WI38 (cell line): ENCODE data around the gene CCDC102B.

Experiments used
- H3K4me3 ChIP-seq: 2 replicates; pipeline ENCODE4 v1.5.1; 2011; ENCODE audit warnings: low read depth, mild to moderate bottlenecking, control low read depth, low read length
- TF ChIP-seq, protein P1 (sequence below): IDR thresholded peaks from 2 replicates; pipeline ENCODE4 v1.5.1; 2012; ENCODE audit warnings: low read depth, mild to moderate bottlenecking, control low read depth, low read length

CCDC102B gene

DNA sequence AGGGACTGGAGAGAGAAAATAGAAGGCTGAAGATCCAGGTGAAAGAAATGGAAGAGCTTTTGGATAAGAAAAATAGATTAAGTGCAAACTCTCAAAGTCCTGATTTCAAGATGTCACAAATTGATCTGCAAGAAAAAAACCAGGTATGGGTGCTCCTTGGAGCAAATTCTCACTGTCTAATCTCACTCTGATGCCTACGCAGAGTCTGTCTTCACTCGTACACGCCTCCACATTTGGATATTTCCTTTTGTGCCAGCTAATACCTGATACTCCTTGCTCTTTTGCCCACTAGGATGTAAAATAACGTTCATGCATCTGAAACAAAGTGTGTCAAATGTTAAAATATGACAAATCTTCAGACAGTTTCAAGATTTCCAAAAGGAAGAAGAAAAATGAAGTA lies 99.4 kb downstream of the CCDC102B start:
- H3K4me3 ChIP-seq: no peak overlapping the region
- TF ChIP-seq, protein P1, sequence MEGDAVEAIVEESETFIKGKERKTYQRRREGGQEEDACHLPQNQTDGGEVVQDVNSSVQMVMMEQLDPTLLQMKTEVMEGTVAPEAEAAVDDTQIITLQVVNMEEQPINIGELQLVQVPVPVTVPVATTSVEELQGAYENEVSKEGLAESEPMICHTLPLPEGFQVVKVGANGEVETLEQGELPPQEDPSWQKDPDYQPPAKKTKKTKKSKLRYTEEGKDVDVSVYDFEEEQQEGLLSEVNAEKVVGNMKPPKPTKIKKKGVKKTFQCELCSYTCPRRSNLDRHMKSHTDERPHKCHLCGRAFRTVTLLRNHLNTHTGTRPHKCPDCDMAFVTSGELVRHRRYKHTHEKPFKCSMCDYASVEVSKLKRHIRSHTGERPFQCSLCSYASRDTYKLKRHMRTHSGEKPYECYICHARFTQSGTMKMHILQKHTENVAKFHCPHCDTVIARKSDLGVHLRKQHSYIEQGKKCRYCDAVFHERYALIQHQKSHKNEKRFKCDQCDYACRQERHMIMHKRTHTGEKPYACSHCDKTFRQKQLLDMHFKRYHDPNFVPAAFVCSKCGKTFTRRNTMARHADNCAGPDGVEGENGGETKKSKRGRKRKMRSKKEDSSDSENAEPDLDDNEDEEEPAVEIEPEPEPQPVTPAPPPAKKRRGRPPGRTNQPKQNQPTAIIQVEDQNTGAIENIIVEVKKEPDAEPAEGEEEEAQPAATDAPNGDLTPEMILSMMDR: no peak

DNA sequence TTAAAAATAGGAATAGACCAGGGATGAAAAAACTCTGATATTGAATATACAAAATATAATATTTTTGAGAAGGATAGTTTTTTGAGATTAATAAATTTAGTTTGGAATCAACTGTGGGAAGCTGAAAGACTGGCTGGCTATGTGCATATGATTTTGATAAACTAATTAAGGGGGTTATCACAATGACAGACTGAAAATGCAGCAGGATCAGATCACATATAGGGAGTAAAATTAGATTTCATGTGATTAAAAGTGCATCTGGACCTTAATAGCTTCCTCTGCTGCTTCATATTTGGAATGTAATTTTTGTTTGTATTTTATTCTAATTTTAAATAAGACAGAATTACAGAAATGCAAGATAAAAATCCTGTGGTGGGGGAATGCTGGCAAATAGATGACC lies 111.7 kb downstream of the CCDC102B start:
- TF ChIP-seq, protein P1: no peak
- H3K4me3 ChIP-seq: no peak overlapping the region

DNA sequence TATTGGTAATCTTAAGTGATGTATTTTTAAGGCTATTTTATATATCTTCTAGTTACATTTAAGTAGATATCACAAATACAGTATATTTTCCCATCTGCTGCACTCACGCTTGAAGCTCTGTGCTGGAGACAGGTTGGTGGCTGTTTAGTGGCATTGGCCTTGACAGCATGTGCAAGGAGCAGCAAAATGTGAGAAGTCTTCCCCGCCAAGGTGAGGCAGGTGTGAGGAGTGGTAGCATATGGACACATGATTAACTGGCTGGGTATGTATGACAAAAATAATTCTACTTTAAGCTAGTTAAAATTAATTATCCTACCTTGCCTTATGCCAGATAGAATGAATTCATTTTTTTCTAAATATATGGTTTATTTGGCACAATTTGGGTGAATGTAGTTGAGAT lies 117.2 kb downstream of the CCDC102B start:
- TF ChIP-seq, protein P1: no peak
- H3K4me3 ChIP-seq: no peak overlapping the region

DNA sequence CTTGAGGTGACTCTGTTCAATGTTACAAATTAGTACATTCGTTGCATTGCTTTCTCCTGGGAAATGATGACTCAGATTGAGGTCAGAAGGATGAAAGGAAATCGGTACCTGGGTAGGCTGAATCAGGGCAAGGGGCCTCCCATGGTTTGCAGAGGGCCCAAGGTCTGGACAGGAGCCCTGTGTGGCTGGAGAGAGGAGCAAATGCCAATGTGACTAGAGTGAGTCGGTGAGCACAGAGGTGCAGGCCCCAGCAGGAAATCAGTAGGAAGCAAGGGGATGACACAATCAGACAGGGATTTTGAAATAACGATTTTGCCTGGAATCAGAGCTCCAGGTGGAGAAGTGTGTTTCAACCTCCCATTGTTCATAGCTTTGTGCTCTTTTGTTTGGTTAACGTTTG lies 118.9 kb downstream of the CCDC102B start:
- no peak overlapping the region for H3K4me3 ChIP-seq
- TF ChIP-seq, protein P1: no peak

DNA sequence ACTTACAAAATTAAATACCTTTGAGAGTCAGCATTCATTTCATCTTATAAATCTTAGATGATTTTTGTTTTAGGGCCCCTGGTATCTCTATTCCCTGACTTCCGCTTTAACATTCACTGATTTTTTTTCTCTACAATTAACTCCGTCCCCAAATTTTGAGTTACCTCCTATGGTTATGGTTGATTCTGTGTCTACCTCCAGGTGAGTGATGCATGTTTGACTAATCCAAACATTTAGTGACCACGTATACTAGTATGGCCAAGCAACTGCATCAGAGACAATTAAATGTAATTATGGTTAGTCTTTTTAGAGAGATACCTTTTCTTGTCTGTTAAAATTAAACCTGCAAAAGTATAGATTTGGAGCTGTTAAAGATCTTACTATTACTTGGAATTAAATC lies 120.3 kb downstream of the CCDC102B start:
- TF ChIP-seq, protein P1: no peak
- no peak overlapping the region for H3K4me3 ChIP-seq

DNA sequence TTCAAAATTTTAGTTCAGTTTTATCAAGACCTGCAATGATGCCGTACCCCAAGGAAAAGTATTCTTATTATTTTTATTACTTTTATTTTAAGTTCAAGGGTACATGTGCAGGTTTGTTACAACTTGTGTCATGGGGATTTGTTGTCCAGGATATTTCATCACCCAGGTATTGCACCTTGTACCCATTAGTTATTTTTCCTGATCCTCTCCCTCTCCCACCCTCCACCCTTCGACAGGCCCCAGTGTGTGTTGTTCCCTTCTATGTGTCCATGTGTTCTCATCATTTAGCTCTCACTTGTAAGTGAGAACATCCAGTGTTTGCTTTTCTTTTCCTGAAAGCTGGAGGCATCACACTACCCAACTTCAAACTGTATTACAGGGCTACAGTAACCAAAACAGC lies 122.0 kb downstream of the CCDC102B start:
- H3K4me3 ChIP-seq: no peak overlapping the region
- TF ChIP-seq, protein P1: no peak

DNA sequence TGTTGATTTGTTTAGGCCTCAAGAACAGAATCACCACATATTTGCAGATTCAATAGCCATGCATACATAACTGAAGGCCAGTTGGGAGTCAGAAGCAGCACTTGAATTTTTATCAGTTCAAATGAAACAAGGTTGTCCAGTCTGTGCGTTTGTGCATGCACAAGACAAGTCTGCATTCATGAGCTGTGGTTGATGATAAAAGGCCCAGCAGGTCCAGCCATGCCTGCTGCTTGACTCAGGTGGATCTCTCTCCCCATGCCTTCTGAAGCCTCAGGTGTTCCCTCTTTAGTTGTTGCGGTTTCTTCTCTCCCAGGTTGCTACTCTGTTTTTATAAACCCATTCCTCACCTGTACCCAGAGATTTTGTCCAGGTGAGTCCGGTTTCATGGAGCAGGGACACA lies 124.5 kb downstream of the CCDC102B start:
- no peak overlapping the region for H3K4me3 ChIP-seq
- TF ChIP-seq, protein P1: no peak
